GM12878 (cell line): ENCODE measurements around the gene BIRC6. TPM values are rescaled to one million over a fixed set of nuclear protein-coding genes. Genes with fewer than 3 reads are reported as not detected.

ENCODE experiments used
- ATAC-seq: fragments of 200-7000 bp; cut with Tn5 transposase; 3 replicates; pipeline ENCODE4 v1.9.1; 2020; ENCODE audit warnings: mild to moderate bottlenecking, moderate library complexity
- Bru-seq: library from RNA; stranded (reverse); fragments of 400-500 nt; gene quantifications from one replicate; lab custom pipeline; 2021; lab: Mats Ljungman, UMichigan
- BruChase-seq, 2 experiments: library from RNA; stranded (reverse); fragments of 400-500 nt; gene quantifications; one replicate each; lab custom pipeline; 2021; lab: Mats Ljungman, UMichigan
- BruUV-seq: library from RNA; stranded (reverse); fragments of 400-500 nt; replicated peaks from 2 replicates; lab custom pipeline; 2021; lab: Mats Ljungman, UMichigan
- CTCF ChIA-PET: fragments of 300-600 bp; sonication (Branson Sonifier 250); formaldehyde crosslinking; extraction: SDS; loops from one replicate; lab custom pipeline; 2021; ENCODE audit warnings: inconsistent platforms; lab: Yijun Ruan, JAX
- POLR2A ChIA-PET: fragments of 350-600 bp; formaldehyde crosslinking; extraction: SDS; loops from one replicate; lab custom pipeline; 2021; ENCODE audit warnings: inconsistent platforms; lab: Charles Lee
- RAD21 ChIA-PET: fragments of 300-600 bp; sonication (Branson Sonifier 250); formaldehyde crosslinking; loops from one replicate; lab custom pipeline; 2023; ENCODE audit warnings: antibody characterized with exemption; ENCODE audit not compliant: unreplicated experiment; lab: Charles Lee
- SMC1A ChIA-PET: fragments of 300-600 bp; sonication (Branson Sonifier 250); formaldehyde crosslinking; loops from one replicate; lab custom pipeline; 2023; ENCODE audit not compliant: unreplicated experiment, uncharacterized antibody; lab: Charles Lee
- DNase-seq: peaks from one replicate; pipeline ENCODE4 v3.0.0-alpha.2; 2011; ENCODE audit warnings: low read depth, low spot score
- FAIRE-seq: peaks from 3 replicates; lab custom pipeline; 2011; peaks lifted over from hg19 to GRCh38; lab: Jason Lieb, UNC
- H2AFZ ChIP-seq: 2 replicates; pipeline ENCODE4 v1.6.0; 2011; ENCODE audit warnings: low read depth, low read length, control low read depth; ENCODE audit not compliant: control insufficient read depth
- H3K27ac ChIP-seq: 2 replicates; pipeline ENCODE4 v1.5.1; 2011; ENCODE audit warnings: control low read depth; ENCODE audit not compliant: control insufficient read depth, insufficient read depth
- H3K27me3 ChIP-seq, 2 experiments: replicated peaks in 1 of 2; 2 replicates each; pipeline versions ENCODE4 v1.6.0 to v1.6.1; 2011; ENCODE audit warnings: low read length in 1 of 2; ENCODE audit not compliant: control insufficient read depth in 2 of 2, insufficient read depth in 2 of 2
- H3K36me3 ChIP-seq, 2 experiments: 2 replicates each; pipeline ENCODE4 v1.5.1; 2011; ENCODE audit warnings: low read length in 1 of 2; ENCODE audit not compliant: control insufficient read depth in 2 of 2, insufficient read depth in 2 of 2
- H3K4me1 ChIP-seq: 2 replicates; pipeline ENCODE4 v1.6.1; 2011; ENCODE audit warnings: mild to moderate bottlenecking, low read length, moderate library complexity, mixed read lengths; ENCODE audit not compliant: control insufficient read depth, insufficient read depth
- H3K4me2 ChIP-seq: 2 replicates; pipeline ENCODE4 v1.6.0; 2011; ENCODE audit warnings: control low read depth; ENCODE audit not compliant: control insufficient read depth, insufficient read depth
- H3K4me3 ChIP-seq: fragments of 200-600 bp; sonication (generic); 2 replicates; pipeline ENCODE4 v1.5.1; 2016
- H3K79me2 ChIP-seq: 2 replicates; pipeline ENCODE4 v1.6.0; 2011; ENCODE audit warnings: low read length; ENCODE audit not compliant: control insufficient read depth, insufficient read depth
- H3K9ac ChIP-seq: 2 replicates; pipeline ENCODE4 v1.8.0; 2011; ENCODE audit warnings: low read length, control low read depth, mixed read lengths; ENCODE audit not compliant: control insufficient read depth, insufficient read depth
- H3K9me3 ChIP-seq: replicated peaks from 3 replicates; pipeline ENCODE4 v1.5.1; 2011; ENCODE audit warnings: mild to moderate bottlenecking, low read length; ENCODE audit not compliant: control insufficient read depth, insufficient read depth
- H4K20me1 ChIP-seq: 2 replicates; pipeline ENCODE4 v1.6.0; 2011; ENCODE audit not compliant: control insufficient read depth, insufficient read depth
- ASH2L ChIP-seq: fragments of 300-600, 200-600 bp; sonication (generic); IDR thresholded peaks from 2 replicates; pipeline ENCODE4 v1.6.1; 2017; ENCODE audit warnings: low read depth, mild to moderate bottlenecking, borderline replicate concordance
- BMI1 ChIP-seq: fragments of 450-650 bp; IDR thresholded peaks from 2 replicates; pipeline ENCODE4 v1.6.1; 2016; ENCODE audit warnings: mild to moderate bottlenecking, moderate library complexity, borderline replicate concordance
- CHD4 ChIP-seq: fragments of 200-600 bp; sonication (generic); IDR thresholded peaks from 2 replicates; pipeline ENCODE4 v1.6.1; 2016; ENCODE audit warnings: mild to moderate bottlenecking
- E4F1 ChIP-seq: fragments of 450-650 bp; IDR thresholded peaks from 2 replicates; pipeline ENCODE4 v1.6.1; 2018; ENCODE audit warnings: borderline replicate concordance, mild to moderate bottlenecking; ENCODE audit not compliant: partially characterized antibody
- IKZF1 ChIP-seq: fragments of 450-650 bp; conservative IDR thresholded peaks from 2 replicates; pipeline ENCODE4 v1.6.1; 2017; ENCODE audit warnings: antibody characterized with exemption, mild to moderate bottlenecking
- NR2C2 ChIP-seq: IDR thresholded peaks from 2 replicates; pipeline ENCODE4 v1.6.1; 2011; ENCODE audit warnings: borderline replicate concordance, low read depth; ENCODE audit not compliant: control insufficient read depth, insufficient read length
- POLR2A ChIP-seq: IDR thresholded peaks from 2 replicates; pipeline ENCODE4 v1.6.1; 2011; ENCODE audit warnings: low read depth, mild to moderate bottlenecking, low read length
- SMAD1 ChIP-seq: fragments of 450-650 bp; IDR thresholded peaks from 2 replicates; pipeline ENCODE4 v1.6.1; 2018; ENCODE audit warnings: mild to moderate bottlenecking, low read depth; ENCODE audit not compliant: partially characterized antibody
- SMAD5 ChIP-seq: IDR thresholded peaks from 2 replicates; pipeline ENCODE4 v1.6.1; 2016; ENCODE audit warnings: antibody characterized with exemption, low read depth
- SMARCA5 ChIP-seq: fragments of 450-650 bp; IDR thresholded peaks from 2 replicates; pipeline ENCODE4 v1.6.1; 2017; ENCODE audit warnings: mild to moderate bottlenecking
- SREBF1 ChIP-seq: IDR thresholded peaks from 2 replicates; pipeline ENCODE4 v1.6.1; 2012; ENCODE audit warnings: mild to moderate bottlenecking, low read length
- TBL1XR1 ChIP-seq: IDR thresholded peaks from 2 replicates; pipeline ENCODE4 v1.6.1; 2012; ENCODE audit warnings: low read depth, low read length, improper control_type of control experiment
- WRNIP1 ChIP-seq: IDR thresholded peaks from 2 replicates; pipeline ENCODE4 v1.6.1; 2011; ENCODE audit warnings: low read depth, low read length, improper control_type of control experiment, borderline replicate concordance
- ZBTB11 ChIP-seq: fragments of 450-650 bp; formaldehyde crosslinking; IDR thresholded peaks from 2 replicates; pipeline ENCODE4 v1.5.0; 2022; ENCODE audit warnings: mild to moderate bottlenecking, missing genetic modification characterization
- ZZZ3 ChIP-seq: IDR thresholded peaks from 2 replicates; pipeline ENCODE4 v1.6.1; 2011; ENCODE audit warnings: low read depth; ENCODE audit not compliant: control insufficient read depth, insufficient read length
- WGBS: methylation state at CpG from one replicate; pipeline ENCODE4 v1.1.6; 2016; ENCODE audit warnings: low lambda C conversion rate; ENCODE audit not compliant: insufficient replicate concordance, insufficient coverage; ENCODE audit errors: missing lambda C conversion rate; 5-methylcytosine and 5-hydroxymethylcytosine counted together
- in situ Hi-C: fragments of 300-500 bp; cut with MboI; formaldehyde crosslinking; loops from 9 replicates; pipeline ENCODE4 v1.14.3; 2018; ENCODE audit warnings: mixed read lengths
- intact Hi-C: fragments of 100-400 bp; cut with micrococcal nuclease; formaldehyde crosslinking; loops from one replicate; pipeline ENCODE4 v1.14.2; 2022; ENCODE audit not compliant: unreplicated experiment
- long read RNA-seq, 2 experiments: library from polyadenylated mRNA; unstranded; transcript quantifications; one replicate each; pipeline ENCODE4 v2.0.0, GENCODE V29; 2019 to 2020
- polyA minus RNA-seq, 3 experiments: library from RNA; depleted of rRNA, polyadenylated mRNA; stranded (reverse); fragments of >200 nt; gene quantifications; 2 replicates each; pipeline ENCODE4 v1.2.3, GENCODE V29; 2011
- polyA plus RNA-seq, 11 experiments: library from polyadenylated mRNA; depleted of rRNA in 4 of 11; unstranded in 6 of 11; stranded (reverse) in 5 of 11; fragments of >200 nt; fragmentation: Nextera tagmentation in 4 of 11; fragmentation: Illumina TruSeq in 1 of 11; extraction: Ambion mirVana in 4 of 11; extraction: Trizol in 1 of 11; gene quantifications; 1 replicate in 1 of 11; 2 replicates in 10 of 11; pipeline versions ENCODE4 v1.2.1 to v1.2.3, GENCODE V29; 2011 to 2016; ENCODE audit warnings: inconsistent platforms in 2 of 11, missing spikeins in 2 of 11, low read depth in 1 of 11
- total RNA-seq, 4 experiments: library from RNA; depleted of rRNA in 3 of 4; stranded (reverse); fragments of >200 nt in 3 of 4; fragmentation: Illumina TruSeq in 1 of 4; extraction: Trizol in 1 of 4; gene quantifications; 2 replicates each; pipeline versions ENCODE4 v1.2.1 to v1.2.3, GENCODE V29; 2013 to 2021

The BIRC6 gene
- total RNA-seq (2013; cell fraction: nucleolus; rRNA removed): 827 and 867 TPM in 2 replicates
- total RNA-seq (2014; rRNA removed) (101 and 118 TPM in 2 replicates), total RNA-seq (2014; rRNA removed; fragmentation: Illumina TruSeq; extraction: Trizol) (118 and 119 TPM in 2 replicates), total RNA-seq (2021) (86.5 and 90.1 TPM in 2 replicates), polyA plus RNA-seq (2011; rRNA removed) (95.0 and 106 TPM in 2 replicates), polyA plus RNA-seq (2014; fragmentation: Illumina TruSeq; extraction: Trizol) (59.7 and 63.7 TPM in 2 replicates), polyA plus RNA-seq (2014; fragmentation: Nextera tagmentation; extraction: Ambion mirVana) (10 to 100 TPM; 18.8 to 30.9 TPM), polyA plus RNA-seq (2014; rRNA removed) (44.8 and 50.2 TPM in 2 replicates), polyA plus RNA-seq (2016; fragmentation: Nextera tagmentation; extraction: Ambion mirVana) (10 to 100 TPM; 30.1 to 34.6 TPM), polyA minus RNA-seq (2011; rRNA and poly(A)+ RNA removed) (978 and 1,104 TPM in 2 replicates), Bru-seq, nascent RNA (percentile 90 among the genes with signal in this experiment), BruChase-seq, experiment 1, labeled RNA remaining after a 6-hour chase (percentile 94 among the genes with signal in this experiment), BruChase-seq, experiment 2, labeled RNA remaining after a 2-hour chase (percentile 94 among the genes with signal in this experiment)
- polyA plus RNA-seq (2011; ENCODE audit: low read depth): 28.2 TPM
- polyA plus RNA-seq (2011; cell fraction: cytosol; rRNA removed): 69.3 and 90.0 TPM in 2 replicates
- polyA plus RNA-seq (2011; cell fraction: nucleus; rRNA removed): 116 and 122 TPM in 2 replicates
- polyA plus RNA-seq (2012): 34.2 and 43.6 TPM in 2 replicates
- polyA minus RNA-seq (2011; cell fraction: cytosol; rRNA and poly(A)+ RNA removed): 99.6 and 130 TPM in 2 replicates
- 317 and 456 TPM in 2 replicates for polyA minus RNA-seq (2011; cell fraction: nucleus; rRNA and poly(A)+ RNA removed)
- long read RNA-seq, experiment 1, partial matches to known transcripts: 4 of 7 reads
- long read RNA-seq, experiment 1, other reads (novel, unspliced or antisense): 3 of 7 reads
- long read RNA-seq, experiment 2, partial matches to known transcripts: 71 of 101 reads
- long read RNA-seq, experiment 2, other reads (novel, unspliced or antisense): 30 of 101 reads

GRCh38 chr2:32356681-32357317 is at the start of gene BIRC6:
TSS of gene BIRC6 (plus strand) at chr2:32357023. CDS start at chr2:32357162, 139 bp downstream.
- peak; percentile 90 for ATAC-seq
- peak; percentile 85 for DNase-seq
- POLR2A ChIA-PET: interaction anchor here (0.6 kb wide), 1 partner anchor 77 kb away, joined by 6 read pairs; no protein-coding TSS in a partner anchor
- peaks cover 54% of the 10 kb centered on the region for H3K79me2 ChIP-seq
- peak; percentile 74 for FAIRE-seq
- WGBS: 1% methylated on average over 48 of the region's 76 CpGs
- H3K27me3 ChIP-seq: no peaks in the 10 kb centered on the region
- peak within 1 kb of the TSS; percentile 90 for H3K4me2 ChIP-seq
- peak within 1 kb of the TSS; percentile 91 for H3K27ac ChIP-seq
- intact Hi-C loops (loop anchor here (5.0 kb wide), 2 partner anchors 79 to 189 kb away; partner anchors contain the start of genes SLC30A6 and YIPF4), in situ Hi-C loops (no loop called here)
- no peaks in the 10 kb centered on the region; the same call in 2 of the 3 replicates for H3K9me3 ChIP-seq
- peaks cover 4% of the 10 kb centered on the region for H3K4me1 ChIP-seq
- H2AFZ ChIP-seq: peak within 1 kb of the TSS; percentile 89
- no peaks in the 10 kb centered on the region; the same call in 1 of the 2 replicates for H4K20me1 ChIP-seq
- peak within 1 kb of the TSS; percentile 96 for H3K9ac ChIP-seq
- no peaks in the 10 kb centered on the region for H3K36me3 ChIP-seq
- CTCF ChIA-PET: no interaction called here
- SMC1A ChIA-PET: no interaction called here
- H3K4me3 ChIP-seq: peak within 1 kb of the TSS; percentile 98
- BruUV-seq: no TSS peak
- RAD21 ChIA-PET: no interaction called here
- TF ChIP-seq NR2C2: no peak
- no peak for TF ChIP-seq CHD4
- no peak for TF ChIP-seq SREBF1
- TF ChIP-seq SMAD5: peak; percentile 84
- peak; percentile 64 for TF ChIP-seq ZBTB11 (CRISPR knock-in tag)
- TF ChIP-seq WRNIP1: no peak
- peak; percentile 11 for TF ChIP-seq E4F1
- peak; percentile 60 for TF ChIP-seq SMAD1
- no peak for TF ChIP-seq BMI1
- peak; percentile 61; the same call in 1 of the 2 replicates for TF ChIP-seq TBL1XR1
- TF ChIP-seq ZZZ3: no peak
- TF ChIP-seq ASH2L: 0 out of 2 replicates have a peak, but pooled peaks have one; percentile 40
- TF ChIP-seq SMARCA5: 0 out of 2 replicates have a peak, but pooled peaks have one; percentile 68
- peak; percentile 82 for TF ChIP-seq IKZF1
- TF ChIP-seq POLR2A: peak; percentile 97
